OCI-LY3 (cell line): ENCODE measurements around the gene B3GALNT2.

Source experiments
- EZH2phosphoT487 ChIP-seq: fragments of 200-600 bp; shearing (Covaris generic); IDR thresholded peaks from 2 replicates; pipeline ENCODE4 v1.6.1; 2018; ENCODE audit warnings: antibody characterized with exemption, mixed run types, low read depth
- TF ChIP-seq, protein P1 (sequence below): fragments of 200-600, 300-600 bp; sonication (generic); IDR thresholded peaks from 2 replicates; pipeline ENCODE4 v1.5.1; 2014; ENCODE audit warnings: antibody characterized with exemption, low read length, low read depth

DNA sequence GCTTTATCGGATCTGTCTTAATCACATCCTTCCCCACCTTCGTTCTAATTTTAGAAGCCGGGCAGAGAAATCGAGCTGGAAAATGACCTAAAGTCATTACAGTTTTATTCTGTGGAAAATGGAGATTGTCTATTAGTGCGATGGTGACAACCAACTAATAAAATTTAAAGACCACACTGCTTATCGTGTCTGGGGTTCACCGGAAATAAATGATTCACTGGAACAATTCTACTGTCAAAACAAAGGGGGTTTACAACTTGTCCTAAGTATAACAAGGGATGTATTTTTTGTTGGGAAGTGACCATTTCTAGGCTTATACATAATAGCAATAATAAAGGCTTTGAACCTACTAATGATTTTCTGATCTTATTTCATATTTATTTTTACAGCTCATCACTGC lies 55.6 kb downstream of the B3GALNT2 start:
- TF ChIP-seq, protein P1, sequence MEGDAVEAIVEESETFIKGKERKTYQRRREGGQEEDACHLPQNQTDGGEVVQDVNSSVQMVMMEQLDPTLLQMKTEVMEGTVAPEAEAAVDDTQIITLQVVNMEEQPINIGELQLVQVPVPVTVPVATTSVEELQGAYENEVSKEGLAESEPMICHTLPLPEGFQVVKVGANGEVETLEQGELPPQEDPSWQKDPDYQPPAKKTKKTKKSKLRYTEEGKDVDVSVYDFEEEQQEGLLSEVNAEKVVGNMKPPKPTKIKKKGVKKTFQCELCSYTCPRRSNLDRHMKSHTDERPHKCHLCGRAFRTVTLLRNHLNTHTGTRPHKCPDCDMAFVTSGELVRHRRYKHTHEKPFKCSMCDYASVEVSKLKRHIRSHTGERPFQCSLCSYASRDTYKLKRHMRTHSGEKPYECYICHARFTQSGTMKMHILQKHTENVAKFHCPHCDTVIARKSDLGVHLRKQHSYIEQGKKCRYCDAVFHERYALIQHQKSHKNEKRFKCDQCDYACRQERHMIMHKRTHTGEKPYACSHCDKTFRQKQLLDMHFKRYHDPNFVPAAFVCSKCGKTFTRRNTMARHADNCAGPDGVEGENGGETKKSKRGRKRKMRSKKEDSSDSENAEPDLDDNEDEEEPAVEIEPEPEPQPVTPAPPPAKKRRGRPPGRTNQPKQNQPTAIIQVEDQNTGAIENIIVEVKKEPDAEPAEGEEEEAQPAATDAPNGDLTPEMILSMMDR: no peak
- no peak for TF ChIP-seq EZH2phosphoT487
